Measurements from ENCODE around the gene CACNB1.

CACNB1 gene

DNA sequence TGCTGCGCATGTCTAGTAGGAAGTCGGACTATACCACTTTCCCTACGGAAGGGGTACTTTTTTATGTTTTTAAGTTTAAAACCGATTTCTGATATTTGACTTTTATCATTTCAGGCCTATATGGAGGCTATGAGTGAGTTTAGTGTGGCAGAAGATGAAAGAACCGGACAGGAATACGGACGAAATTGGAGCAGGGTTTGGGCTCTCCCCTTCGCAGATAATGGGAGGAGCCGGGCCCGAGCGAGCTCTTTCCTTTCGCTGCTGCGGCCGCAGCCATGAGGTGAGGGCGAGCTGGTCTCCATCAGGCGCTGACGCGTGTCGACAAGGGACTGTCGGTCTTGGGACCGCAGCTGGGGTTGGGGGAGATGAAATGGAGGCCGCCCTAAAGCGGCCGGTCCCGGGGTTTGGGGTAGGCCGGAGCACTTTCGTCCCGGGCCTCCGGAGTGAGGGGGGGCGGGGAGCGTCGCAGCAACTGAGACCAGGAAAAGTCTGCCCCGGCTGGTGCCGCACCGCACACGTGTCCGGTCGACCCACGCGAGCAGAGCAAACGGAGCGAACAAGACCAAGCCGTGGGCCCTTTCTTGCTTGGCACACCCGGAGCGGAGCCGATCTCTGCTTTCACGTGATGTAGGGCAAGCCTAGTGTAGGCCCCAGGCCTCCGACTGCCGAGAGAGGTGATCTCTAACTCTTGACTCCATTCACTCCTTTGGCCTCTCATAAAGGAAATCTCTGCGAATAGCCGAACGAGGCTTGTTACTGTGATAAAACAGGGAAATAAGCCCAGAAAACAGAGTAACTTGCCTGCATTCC, 2.8 kb upstream of the CACNB1 start, which contains the start of gene RPL19:
Gene RPL19 (plus strand): TSS at position 214 of the 810 bp plus-strand sequence. CDS start 62 bp downstream, at position 276.
- DNase-seq: peak; percentile 68

DNA sequence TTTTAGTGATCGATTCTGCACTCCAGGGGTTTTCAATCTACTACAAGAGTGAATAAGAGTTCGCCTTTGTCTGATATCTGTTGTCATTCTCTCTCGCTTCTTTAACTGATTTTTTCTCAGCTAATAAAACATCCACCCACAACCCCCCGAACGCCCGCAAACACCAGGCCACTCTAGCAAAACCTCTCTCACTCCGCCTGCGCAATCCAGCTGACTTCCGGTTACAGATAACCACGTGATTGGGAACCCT, 2.3 kb upstream of the CACNB1 start:
- peak; percentile 89 for DNase-seq

DNA sequence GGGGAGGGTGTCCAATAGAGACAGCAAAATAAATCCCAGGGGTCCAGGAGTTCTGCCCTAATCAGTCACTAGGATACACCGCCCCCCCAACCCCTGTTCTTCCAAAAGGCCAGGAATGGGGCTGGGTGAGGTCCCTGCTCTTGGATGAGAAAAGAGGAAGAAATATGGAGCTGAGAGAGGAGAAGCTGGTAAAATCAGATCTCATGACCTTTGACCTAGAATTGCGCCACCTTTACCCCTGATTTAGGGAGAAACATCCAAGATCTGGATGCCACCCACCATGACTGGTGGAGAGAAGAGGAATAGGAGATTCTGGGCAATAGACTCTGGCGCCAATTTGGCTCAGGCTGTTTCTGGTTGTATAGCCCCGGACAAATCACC, 707 bp upstream of the CACNB1 start:
- no peak for DNase-seq

DNA sequence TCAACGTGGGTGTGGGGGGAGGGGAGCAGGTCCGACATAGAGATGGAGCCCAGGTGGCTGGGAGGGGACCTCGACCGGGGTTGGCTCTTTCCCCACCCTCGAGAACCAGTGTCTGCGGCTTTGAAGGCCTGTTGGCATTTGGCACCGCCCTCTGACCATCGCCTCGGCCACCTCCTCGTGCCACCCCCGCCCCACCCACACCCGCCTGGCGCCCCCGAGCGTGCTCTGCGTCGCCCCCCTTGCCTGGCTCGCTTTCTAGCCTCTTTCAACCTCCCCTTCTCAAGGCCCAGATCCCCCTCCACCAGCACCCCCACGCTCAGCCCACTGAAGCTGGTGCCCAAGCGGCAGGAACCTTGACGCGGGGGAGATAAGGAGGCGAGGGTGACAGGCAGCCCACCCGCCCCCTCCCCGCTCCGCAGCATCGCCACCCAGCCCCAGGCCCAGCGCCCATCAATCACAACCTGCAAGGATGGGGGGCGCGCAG, 619 bp downstream of the CACNB1 start:
- no peak for DNase-seq

DNA sequence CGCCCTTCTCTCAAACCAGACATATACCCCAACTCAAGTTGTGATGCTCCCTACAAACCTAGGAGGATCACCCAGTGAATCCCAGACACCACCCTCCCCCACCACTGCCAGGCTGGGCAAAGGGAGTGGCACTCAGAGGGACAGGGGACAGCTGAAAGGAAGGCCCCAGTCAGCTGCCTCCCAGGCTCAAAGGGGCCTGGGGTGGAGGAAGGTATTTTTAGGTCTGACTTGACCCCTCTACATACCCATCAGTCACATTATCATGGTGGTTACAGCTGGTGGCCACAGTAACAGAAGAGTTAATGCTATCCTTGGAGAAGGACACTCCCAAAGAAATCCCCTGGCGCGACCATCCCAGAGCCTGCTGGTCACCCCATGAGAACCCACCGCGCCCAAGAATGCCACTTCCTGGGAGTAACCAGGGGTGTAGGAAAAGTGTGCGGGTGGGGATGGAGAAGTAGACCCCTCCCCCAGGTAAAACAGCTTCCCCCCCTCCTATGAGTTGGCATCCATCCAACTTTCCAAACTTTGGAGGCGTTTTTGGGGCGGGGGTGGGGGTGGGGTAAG, 1.1 kb downstream of the CACNB1 start:
- DNase-seq: no peak

DNA sequence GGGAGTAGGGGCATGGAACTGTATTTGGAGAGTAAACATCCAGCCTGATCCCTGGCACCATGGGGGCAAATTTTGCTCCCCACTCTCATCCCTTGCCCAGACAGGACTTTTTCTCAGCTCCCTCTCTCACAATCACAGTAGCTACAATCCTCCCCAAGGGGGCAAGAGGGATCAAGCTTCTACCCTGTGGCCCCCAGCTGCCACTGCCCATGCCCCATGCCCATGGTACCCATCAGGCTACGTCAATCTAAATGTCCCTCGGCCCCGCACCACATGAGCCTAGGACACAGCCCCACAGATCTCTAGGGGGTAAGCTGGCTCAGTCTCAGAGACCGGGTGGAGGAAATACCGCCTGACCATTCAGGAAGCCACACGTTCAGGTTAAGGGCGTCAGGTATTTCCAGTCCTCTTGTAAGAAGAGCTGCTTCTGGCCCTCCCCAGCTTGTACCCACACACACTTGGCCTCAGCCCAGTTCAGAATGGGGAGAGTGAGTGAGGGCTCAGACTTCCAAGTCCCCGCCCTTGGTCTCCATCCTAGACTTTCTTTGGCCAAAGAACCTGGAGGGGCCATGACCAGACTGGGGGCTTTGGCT, 1.8 kb downstream of the CACNB1 start:
- no peak for DNase-seq

DNA sequence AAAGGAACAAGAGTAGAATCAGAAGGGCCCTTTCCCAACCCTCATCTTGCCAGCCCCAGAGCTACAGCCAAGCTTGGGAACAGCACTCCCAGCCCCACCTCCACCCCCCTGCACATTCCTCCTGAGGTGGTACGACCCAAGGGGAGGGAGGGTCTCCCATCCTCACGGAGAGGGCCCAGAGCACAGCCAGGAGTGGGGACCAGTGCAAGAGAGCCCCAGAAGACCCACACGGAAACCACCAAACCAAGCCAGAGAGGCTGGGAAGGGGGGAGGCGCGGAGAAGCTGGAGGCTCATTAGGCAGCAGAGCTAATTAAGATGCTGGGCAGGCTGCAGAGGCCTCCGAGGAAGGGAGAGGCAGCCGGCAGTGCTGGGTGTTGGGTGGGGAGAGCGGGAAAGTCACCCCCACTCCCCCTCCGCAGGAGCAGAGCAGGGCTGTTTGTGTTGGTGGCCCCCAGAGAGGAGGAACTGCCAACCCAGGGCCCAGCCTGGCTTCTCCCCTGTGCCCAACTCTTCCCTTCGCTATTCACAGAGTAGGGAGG, 2.4 kb downstream of the CACNB1 start:
- no peak for DNase-seq

DNA sequence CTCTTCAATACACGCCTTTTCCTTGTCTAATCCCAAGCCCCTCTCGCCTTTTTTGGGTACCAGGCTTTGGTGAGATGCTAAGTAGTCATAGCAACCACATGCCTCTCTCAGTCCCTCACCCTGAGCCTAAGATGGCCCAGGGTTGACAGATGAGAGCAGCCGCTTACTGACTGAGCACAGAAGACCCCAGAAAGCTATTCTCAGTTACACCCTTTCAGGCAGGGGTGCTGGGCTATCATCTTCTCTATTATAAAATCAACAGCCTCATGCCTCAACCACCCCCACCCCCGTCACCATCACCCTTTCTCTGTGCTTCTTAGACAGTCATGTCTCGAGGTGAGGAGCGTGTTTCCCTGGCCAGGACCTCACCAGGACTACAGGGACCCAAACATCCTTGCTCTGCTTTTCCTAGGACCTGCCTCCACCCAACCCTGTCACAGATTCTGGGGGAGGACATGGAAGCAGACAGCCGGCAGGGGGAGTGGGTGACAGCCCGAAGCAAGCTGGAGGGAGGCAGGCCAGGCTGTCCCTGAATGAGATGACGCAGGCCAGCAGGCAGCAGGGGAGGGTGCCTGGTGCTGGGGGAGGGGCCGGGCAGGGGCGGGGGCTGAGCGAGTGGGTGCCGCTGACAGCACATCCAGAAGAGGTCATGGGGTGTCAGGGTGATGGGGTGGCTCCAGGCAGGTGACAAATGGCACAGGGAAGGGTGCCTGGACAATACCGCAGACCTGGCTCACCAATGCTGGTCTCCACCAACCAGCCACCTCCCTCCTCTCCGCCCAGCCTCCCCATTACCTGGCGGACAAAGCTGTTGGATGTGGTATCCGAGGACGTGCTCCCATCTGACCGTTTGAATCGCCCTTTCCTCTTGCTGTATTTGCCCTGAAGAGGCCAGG, 3.1 kb downstream of the CACNB1 start:
- DNase-seq: no peak

DNA sequence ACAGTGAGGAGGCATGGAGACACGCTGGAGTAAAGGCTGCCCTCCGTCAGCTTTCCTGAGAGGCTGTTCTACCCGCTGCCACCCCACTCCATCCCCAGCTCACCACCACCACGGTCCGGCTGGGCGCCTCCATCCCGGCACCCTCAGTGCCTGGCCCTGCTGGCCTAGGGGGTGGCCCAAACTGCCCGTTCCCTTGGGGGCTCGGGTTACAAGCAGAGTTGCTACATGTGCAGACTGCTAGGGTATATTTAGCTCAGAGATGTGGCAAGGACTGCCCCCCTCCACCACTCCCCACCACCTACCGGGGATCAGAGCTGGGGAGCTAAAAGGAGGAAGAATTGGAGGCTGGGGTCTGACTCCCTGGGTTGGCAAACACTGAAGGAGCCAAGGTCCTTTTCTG, 4.1 kb downstream of the CACNB1 start:
- no peak for DNase-seq

DNA sequence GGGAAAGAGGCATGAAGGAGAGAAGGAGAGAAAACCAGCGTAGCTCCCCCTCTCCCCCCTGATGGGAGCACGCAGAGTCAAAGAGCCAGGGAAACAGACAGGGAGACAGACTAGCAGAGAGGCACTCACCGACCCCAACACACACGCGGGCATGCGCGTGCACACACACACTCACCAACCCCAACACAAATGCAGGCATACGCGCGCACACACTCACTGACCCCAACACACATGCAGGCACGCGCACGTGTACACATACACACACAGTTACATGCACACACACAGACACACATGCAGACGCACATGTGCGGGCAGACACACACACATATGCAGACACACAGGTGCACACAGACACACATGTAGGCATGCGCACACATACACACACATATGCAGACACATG, 4.6 kb downstream of the CACNB1 start:
- no peak for DNase-seq

DNA sequence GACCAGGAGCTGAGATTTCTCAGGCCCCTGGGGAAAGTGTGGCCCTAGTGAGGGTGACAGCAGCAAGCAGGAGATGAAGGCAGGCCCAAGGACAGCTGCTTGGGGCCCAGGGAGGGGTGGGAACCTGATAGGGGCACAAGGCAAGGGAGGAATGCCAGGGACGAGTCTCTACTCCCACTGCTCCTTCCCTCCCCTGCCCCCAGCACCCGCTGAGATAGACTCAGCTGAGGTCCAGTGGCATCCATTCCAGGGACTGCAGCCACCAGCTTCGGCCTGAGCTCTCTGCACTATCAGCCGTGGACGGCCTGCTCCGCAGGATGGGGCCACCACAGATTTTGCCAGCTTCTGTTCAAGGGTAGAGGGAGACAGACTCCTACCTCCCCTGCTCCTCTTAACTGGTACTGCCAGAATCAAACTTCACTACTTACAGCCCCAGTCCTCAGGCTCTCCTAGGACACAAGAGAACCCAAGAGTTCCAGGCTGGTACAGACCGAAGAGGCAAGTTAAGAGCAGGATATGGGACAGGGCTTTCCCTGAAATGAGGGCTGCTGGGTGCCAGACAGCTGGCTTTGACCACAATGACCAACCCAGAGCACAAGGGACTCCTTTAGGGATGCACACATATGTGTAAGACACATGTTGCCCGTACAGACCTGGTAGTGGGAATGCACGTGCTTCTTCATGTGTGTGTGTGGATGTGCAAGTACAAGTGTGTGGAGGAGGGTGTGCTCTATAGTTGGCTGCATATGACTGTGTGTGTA, 5.5 kb downstream of the CACNB1 start:
- no peak for DNase-seq

DNA sequence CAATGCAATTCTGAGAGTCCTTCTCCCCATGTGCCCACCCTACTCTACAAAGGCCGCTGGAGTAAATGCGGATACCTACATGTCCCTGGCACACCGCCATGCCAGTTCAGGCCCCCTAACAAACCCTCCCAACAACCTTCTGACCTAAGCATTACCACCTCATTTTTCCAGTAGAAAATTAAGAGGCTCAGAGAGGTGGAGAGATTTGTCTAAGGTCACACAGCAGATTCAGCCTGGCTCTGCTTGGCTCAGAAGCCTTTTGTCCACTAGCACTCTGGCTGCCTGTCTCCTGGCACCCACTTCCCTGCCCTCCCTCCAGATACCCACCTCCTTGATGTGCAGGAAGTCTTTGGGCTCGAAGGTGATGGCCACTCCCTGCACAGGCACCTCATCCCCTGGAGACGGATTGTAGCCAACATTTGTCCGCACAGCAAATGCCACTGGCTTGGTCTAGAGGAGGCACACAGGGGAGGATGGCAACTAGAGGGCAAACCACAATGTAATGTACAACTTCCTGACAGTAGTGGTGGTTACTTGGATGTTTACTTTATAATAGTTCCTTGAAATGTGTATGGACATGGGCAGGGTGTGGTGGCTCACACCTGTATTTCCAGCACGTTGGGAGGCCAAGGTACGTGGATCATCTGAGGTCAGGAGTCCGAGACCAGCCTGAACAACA, 10.2 kb downstream of the CACNB1 start:
- DNase-seq: no peak

DNA sequence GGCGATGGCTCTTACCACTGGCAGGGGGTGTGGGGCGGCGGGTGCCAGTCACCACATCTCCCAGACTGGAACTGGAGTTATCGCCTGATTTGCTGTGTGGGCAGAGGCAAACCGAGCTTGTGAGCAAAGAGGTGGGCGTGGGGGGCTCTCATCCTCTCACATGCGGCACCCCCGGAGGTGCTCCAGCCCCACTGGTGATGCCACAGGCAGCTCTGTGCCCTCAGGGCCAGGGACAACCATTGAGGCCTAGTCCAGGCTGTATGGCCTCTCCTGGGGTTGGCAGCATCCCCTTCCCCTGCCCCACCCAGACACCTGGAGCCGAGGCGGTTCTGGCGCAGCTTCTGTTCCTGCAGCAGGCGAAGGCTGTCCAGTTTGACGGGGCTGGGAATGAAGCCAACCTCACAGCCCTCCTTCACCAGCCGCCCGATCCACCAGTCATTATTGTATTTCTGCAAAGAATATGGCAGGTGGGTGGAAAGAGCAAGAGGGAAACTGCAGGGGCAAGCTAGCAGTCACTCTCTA, 10.9 kb downstream of the CACNB1 start:
- DNase-seq: no peak

DNA sequence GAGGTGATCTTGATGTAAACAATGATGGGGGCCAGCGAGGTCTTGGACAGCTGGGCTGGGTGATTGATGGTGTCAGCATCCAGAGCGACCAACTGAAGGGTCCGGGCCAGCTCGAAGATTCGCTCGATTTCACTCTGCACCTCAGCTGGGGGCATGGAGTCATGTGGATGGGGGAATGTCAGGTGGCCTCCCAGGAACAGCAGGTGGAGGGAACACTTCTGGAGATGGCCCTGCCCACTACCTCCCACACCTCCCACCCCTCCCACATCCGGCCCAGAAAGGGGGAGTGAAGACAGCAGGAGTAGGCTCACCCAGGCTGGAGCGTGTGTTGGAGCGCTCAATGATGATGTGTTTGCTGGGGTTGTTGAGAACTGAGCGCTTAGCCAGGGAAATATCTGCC, 13.7 kb downstream of the CACNB1 start:
- DNase-seq: no peak

DNA sequence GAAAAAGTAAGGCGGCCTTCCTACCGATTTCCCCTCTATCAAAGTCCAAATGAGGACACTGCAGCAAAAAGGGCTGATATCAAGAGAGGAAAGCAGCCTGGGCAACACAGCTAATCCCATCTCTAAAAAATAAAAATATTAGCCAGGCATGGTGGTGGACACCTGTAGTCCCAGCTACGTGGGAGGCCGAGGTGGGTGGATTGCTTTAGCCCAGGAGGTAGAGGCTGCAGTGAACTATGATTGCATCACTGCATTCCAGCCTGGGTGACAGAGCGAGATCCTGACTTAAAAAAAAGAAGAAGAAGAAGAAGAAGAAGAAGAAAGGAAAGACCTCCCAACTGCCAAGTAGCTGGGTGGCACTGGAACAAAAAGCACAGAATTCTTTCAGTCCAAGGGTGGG, 14.4 kb downstream of the CACNB1 start:
- no peak for DNase-seq

DNA sequence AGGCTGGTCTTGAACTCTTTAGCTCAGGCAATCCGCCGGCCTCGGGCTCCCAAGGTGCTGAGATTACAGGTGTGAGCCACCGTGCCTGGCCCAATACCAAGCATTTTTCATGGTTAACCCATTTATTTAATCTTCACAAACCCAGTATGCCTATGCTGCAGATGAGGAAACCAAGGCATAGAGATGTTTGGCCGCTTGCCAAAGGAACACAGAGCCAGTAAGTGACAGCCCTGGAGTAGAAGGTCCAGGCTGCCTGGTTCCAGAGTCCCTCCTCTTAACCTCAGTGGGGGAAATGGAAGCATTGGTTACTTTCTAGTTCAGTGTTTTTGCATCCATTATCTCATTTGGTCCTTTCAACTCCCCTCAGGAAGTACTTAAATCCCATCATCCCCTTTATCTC, 16.2 kb downstream of the CACNB1 start:
- no peak for DNase-seq

DNA sequence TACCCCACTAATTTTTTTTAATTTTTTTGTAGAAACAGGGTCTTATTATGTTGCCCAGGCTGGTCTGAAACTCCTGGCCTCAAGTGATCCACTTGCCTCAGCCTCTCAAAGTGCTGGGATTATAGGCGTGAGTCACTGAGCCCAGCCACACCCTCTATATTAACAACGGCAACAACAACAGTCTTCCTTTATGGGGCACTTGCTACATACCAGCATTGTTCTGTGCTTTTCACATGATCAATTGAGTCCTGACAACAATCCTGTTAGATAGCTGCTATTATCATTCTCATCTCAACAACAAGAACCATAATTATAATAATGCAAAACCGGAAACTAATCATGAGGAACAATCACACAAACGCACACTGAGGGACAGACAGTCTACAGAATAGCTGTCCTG, 18.9 kb downstream of the CACNB1 start:
- DNase-seq: no peak

DNA sequence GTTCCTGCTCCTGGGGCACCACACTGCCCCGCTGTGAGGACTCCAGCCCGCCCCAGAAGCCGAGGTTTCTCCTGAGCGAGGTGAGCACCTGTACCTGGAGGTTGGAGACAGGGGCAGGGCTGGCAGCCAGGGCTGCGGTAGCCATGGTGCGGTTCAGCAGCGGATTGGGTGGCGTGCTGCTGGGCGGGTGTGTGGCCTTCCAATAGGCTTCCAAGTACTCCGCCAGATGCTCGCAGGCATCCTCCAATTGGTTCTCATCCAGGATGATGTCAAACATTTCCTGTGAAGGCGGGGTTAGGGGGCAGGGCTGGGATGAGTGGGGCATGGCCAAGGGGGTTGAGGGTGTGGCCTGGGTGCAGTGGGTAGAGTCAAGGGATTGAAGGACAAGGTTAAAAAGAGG, 20.2 kb downstream of the CACNB1 start:
- peak; percentile 89 for DNase-seq

DNA sequence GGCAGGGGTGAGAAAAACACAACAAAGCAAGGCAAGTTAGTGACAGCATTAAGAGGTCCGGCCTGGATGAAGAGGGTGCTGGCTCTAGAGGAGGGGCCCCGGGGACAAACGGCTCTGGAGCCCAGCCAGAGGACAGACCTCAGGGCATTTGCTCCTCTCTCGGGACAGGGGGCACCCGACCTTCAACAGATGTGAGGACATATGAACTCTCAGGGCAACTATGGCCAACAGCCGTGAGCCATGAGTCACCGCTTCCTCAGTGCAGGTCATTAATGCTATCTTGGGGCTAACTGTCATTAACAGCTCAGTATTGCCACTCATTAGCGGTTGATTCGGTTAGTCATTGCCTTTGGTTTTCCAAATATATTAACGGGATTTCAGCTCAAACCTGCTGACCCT, 21.8 kb downstream of the CACNB1 start:
- no peak for DNase-seq

DNA sequence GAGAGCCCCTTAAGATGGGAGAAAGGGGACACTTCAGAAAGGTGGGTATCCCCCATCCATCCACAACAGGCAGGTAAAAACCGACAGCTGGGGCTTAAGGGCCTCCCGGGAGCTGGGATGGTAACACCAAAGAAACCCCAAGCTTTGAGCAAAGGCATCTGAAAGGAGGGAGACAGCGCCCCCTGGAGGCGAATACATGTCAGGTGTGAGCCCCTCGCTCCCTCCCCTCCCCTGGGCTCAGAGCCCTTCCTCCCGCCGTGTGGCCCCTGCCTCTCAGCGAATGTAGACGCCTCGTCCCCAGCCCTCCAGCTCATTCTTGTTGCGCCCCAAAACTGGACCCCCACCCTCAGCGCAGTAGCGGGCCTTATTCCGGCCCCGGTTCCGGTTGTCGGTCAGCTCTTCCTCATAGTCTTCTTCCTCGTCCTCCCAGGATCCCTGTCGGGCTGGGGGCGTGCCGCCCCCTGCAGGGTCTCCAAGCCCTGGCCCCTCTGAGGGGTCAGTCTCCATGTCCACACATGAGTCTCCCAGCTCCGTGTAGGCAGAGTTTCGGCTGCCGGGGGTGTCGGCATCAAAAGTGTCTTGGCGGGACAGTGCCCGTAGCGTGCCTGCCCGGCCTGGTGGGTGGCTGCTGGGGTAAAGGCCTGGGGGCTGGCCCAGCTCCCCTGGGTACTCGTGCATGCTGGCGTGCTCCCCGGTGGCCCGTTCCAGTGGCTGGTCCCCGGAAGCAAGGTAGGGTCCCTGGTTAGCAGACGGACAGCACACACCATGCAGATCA, 22.4 kb downstream of the CACNB1 start:
- DNase-seq: peak; percentile 38

All from NCI-H2029 (cell line).